CD8-positive, alpha-beta memory T cell (primary cell): Measurements from ENCODE around the gene KCNA10. TPM values are rescaled to one million over a fixed set of nuclear protein-coding genes. Genes with fewer than 3 reads are reported as not detected.

Source experiments
- CTCF ChIA-PET: fragments of 350-600 bp; sonication (Branson Sonifier 250); formaldehyde crosslinking; loops from one replicate; lab custom pipeline; 2021; ENCODE audit warnings: antibody characterized with exemption; lab: Charles Lee
- POLR2A ChIA-PET: fragments of 350-600 bp; sonication (Branson Sonifier 250); formaldehyde crosslinking; loops from one replicate; lab custom pipeline; 2021; ENCODE audit warnings: antibody characterized with exemption; lab: Charles Lee
- DNase-seq, 5 donors: peaks; one replicate each; pipeline versions ENCODE4 v3.0.0 to v3.0.0-alpha.2; 2020 to 2022; ENCODE audit warnings: mixed read lengths in 1 of 5
- H3K27ac ChIP-seq: one replicate; pipeline ENCODE4 v1.7.0; 2013; ENCODE audit warnings: low read depth, mild to moderate bottlenecking, low read length, moderate library complexity
- H3K27me3 ChIP-seq: 2 replicates; pipeline ENCODE4 v1.7.0; 2013; ENCODE audit warnings: low read length, mild to moderate bottlenecking; ENCODE audit not compliant: insufficient read depth, poor library complexity, severe bottlenecking
- H3K36me3 ChIP-seq: 2 replicates; pipeline ENCODE4 v1.7.0; 2013; ENCODE audit warnings: mild to moderate bottlenecking, low read length, moderate library complexity; ENCODE audit not compliant: insufficient read depth
- H3K4me1 ChIP-seq: 2 replicates; pipeline ENCODE4 v1.7.0; 2013; ENCODE audit warnings: mild to moderate bottlenecking, low read length, moderate library complexity; ENCODE audit not compliant: insufficient read depth
- H3K4me3 ChIP-seq: 2 replicates; pipeline ENCODE4 v1.7.0; 2013; ENCODE audit warnings: mild to moderate bottlenecking, low read length
- H3K9me3 ChIP-seq: 2 replicates; pipeline ENCODE4 v1.7.0; 2013; ENCODE audit warnings: mild to moderate bottlenecking, low read length
- H3K27ac Mint-ChIP-seq, 8 donors: one replicate each; pipeline ENCODE4 v1.8.0; 2020 to 2021; ENCODE audit warnings: mixed read lengths in 8 of 8, mild to moderate bottlenecking in 6 of 8, inconsistent platforms in 3 of 8, moderate library complexity in 3 of 8
- H3K27me3 Mint-ChIP-seq, 2 donors: one replicate each; pipeline ENCODE4 v1.8.0; 2020 to 2021; ENCODE audit warnings: mixed read lengths in 2 of 2, mild to moderate bottlenecking in 1 of 2, moderate library complexity in 1 of 2
- H3K36me3 Mint-ChIP-seq, 3 donors: one replicate each; pipeline ENCODE4 v1.8.0; 2020 to 2021; ENCODE audit warnings: mixed read lengths in 3 of 3, inconsistent platforms in 1 of 3, mild to moderate bottlenecking in 1 of 3
- H3K4me1 Mint-ChIP-seq, 3 donors: one replicate each; pipeline ENCODE4 v1.8.0; 2020 to 2021; ENCODE audit warnings: mixed read lengths in 3 of 3, inconsistent platforms in 1 of 3, mild to moderate bottlenecking in 1 of 3
- H3K4me3 Mint-ChIP-seq, 7 donors: one replicate each; pipeline ENCODE4 v1.8.0; 2020 to 2021; ENCODE audit warnings: mixed read lengths in 7 of 7, mild to moderate bottlenecking in 6 of 7, moderate library complexity in 4 of 7, inconsistent platforms in 2 of 7
- H3K9me3 Mint-ChIP-seq, 5 donors: one replicate each; pipeline ENCODE4 v1.8.0; 2020 to 2022; ENCODE audit warnings: mixed read lengths in 5 of 5, mild to moderate bottlenecking in 3 of 5, moderate library complexity in 2 of 5, inconsistent platforms in 1 of 5
- polyA plus RNA-seq: library from polyadenylated mRNA; unstranded; fragments of 300-500 nt; fragmentation: Illumina TruSeq; gene quantifications from one replicate; pipeline ENCODE4 v1.2.3, GENCODE V29; 2021
- total RNA-seq, 2 experiments: library from RNA; stranded (reverse); gene quantifications; one replicate each; pipeline ENCODE4 v1.2.3, GENCODE V29; 2021

Gene KCNA10
- total and polyA plus RNA-seq, 3 experiments from 2014 or later, result not detected

DNA sequence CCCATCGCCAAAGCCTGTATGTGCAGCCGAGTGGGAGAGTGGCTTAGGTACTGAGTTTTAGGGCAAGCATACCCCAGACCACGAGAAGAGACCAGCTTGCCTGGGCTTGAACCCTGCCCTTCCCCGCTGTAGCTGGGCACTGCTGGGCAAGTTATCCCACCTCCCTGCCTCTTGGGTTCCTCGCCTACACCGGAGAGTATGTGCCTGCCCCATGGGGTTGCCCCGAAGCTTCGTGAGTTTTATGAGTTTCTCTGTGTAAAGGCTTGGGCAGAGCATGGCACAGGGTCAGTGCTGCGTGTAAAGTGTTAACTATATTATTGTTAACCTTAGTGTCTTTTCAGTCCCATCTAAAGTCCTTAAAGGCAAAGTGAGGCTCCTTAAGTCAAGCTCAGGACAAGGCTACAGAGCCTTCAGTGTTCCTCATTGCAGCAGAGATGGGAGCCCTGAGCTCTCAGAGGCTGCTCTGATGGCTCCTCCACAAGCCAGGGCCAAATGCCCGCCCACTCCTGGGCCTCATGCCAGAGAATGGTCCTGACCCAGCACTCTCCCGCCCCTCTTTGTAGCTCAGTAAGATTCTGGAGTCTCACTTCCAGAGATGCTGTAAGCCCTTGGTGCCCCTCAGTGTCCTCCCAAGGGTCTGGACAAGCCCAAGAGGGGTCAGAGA, 37.0 kb upstream of the KCNA10 start:
- CTCF ChIA-PET, result interaction anchor here (0.6 to 3.3 kb wide), 24 partner anchors 8 to 274 kb away, joined by 3 to 22 read pairs (median 4); partner anchors contain the start of gene KCNA2
- Histone ChIP-seq H3K9me3 (no peaks in the 10 kb centered on the region), H3K27me3 (peaks cover 23% of the 10 kb centered on the region), H3K36me3 (no peaks in the 10 kb centered on the region), H3K4me3 (no peak overlapping the region), H3K4me1 (no peaks in the 10 kb centered on the region), H3K27ac (no peak overlapping the region)
- POLR2A ChIA-PET, result no interaction called here
- peaks cover 0 to 4% (median 2%) of the 10 kb centered on the region in 3 donors for H3K4me1 Mint-ChIP-seq
- H3K4me3 Mint-ChIP-seq, result peak overlapping the region in 2 of 7 donors; percentile 4 to 24
- no peaks in the 10 kb centered on the region for H3K9me3 Mint-ChIP-seq
- no peak for DNase-seq
- peaks cover 28 to 58% of the 10 kb centered on the region in 2 donors for H3K27me3 Mint-ChIP-seq
- H3K27ac Mint-ChIP-seq, result no peak overlapping the region
- H3K36me3 Mint-ChIP-seq, result no peaks in the 10 kb centered on the region

GRCh38 chr1:110554871-110555801, 36.2 kb upstream of the KCNA10 start:
- Mint-ChIP-seq H3K27me3 (peaks cover 28 to 66% of the 10 kb centered on the region in 2 donors), H3K9me3 (no peaks in the 10 kb centered on the region), H3K4me3 (peak overlapping the region in 5 of 7 donors; percentile 15 to 57 (median 44)), H3K36me3 (no peaks in the 10 kb centered on the region), H3K27ac (no peak overlapping the region), H3K4me1 (peaks cover 0 to 4% (median 2%) of the 10 kb centered on the region in 3 donors)
- H3K36me3 ChIP-seq, result no peaks in the 10 kb centered on the region
- H3K27ac ChIP-seq, result no peak overlapping the region
- H3K4me3 ChIP-seq, result no peak overlapping the region
- H3K27me3 ChIP-seq, result peaks cover 23% of the 10 kb centered on the region
- H3K9me3 ChIP-seq, result no peaks in the 10 kb centered on the region
- ChIA-PET POLR2A (no interaction called here), CTCF (interaction anchor here (0.6 to 3.3 kb wide), 23 partner anchors 9 to 275 kb away, joined by 3 to 22 read pairs (median 4); partner anchors contain the start of gene KCNA2)
- peak; percentile 23 to 61 (median 41) for DNase-seq
- H3K4me1 ChIP-seq, result no peaks in the 10 kb centered on the region

DNA sequence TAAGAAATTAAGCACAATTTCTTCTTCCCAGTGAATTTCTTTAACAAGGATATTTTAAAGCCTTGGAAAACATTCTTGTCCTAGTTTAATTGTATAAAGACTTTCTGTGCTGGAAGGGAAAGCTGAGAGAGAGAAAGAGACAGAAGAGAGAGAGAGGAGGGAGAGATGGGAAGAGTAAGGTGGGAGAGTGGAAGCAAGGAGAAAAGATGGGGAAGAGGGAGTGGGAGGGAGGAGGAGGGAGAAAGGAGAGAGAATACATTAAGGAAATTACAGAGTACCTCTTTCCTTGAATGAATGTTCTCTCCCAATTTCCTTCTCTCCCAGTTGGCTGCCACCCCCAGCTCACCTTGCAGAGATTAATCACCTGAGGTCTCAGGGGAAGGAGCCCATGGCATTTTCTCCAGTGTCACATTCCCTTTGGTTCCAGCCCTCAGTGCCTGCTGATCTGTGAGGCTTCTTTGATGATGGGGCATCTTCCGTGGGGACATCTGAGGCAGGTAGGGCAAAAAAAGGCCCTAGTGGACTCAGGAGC, 32.4 kb upstream of the KCNA10 start:
- ChIA-PET CTCF (no interaction called here), POLR2A (no interaction called here)
- no peaks in the 10 kb centered on the region for H3K9me3 ChIP-seq
- no peak for DNase-seq
- H3K27ac ChIP-seq, result no peak overlapping the region
- H3K27me3 ChIP-seq, result peaks cover 18% of the 10 kb centered on the region
- H3K4me3 ChIP-seq, result no peak overlapping the region
- peaks cover 0 to 4% (median 2%) of the 10 kb centered on the region in 3 donors for H3K4me1 Mint-ChIP-seq
- peaks cover 20 to 58% of the 10 kb centered on the region in 2 donors for H3K27me3 Mint-ChIP-seq
- no peak overlapping the region for H3K27ac Mint-ChIP-seq
- no peaks in the 10 kb centered on the region for H3K4me1 ChIP-seq
- no peaks in the 10 kb centered on the region for H3K36me3 ChIP-seq
- H3K36me3 Mint-ChIP-seq, result no peaks in the 10 kb centered on the region
- no peak overlapping the region for H3K4me3 Mint-ChIP-seq
- no peaks in the 10 kb centered on the region for H3K9me3 Mint-ChIP-seq

DNA sequence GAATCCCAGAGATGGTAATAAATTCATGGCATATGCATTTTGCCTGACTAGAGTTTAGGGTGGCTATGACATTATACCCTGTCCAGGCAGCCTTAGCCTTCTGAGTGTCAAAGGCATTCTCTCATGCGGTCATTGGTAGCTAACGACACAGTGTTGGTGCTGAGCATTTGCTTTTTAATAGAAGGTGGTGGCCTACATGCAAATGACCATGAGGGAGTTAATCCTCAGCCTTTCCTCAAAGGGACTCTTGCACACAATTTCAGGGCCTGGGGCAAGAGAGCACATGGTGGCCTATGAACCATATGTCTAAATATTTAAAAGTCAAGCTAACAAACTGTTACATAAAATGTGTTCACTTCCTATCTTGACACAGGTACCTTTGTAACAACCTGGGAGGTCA, 30.9 kb upstream of the KCNA10 start:
- H3K27ac ChIP-seq, result no peak overlapping the region
- Mint-ChIP-seq H3K4me1 (peaks cover 0 to under 1% (median 0%) of the 10 kb centered on the region in 3 donors), H3K36me3 (no peaks in the 10 kb centered on the region), H3K4me3 (no peak overlapping the region), H3K9me3 (peaks cover 0 to 1% (median 0%) of the 10 kb centered on the region in 5 donors), H3K27ac (no peak overlapping the region), H3K27me3 (peaks cover 22 to 65% of the 10 kb centered on the region in 2 donors)
- peaks cover 4% of the 10 kb centered on the region for H3K27me3 ChIP-seq
- H3K4me1 ChIP-seq, result no peaks in the 10 kb centered on the region
- CTCF ChIA-PET, result no interaction called here
- H3K36me3 ChIP-seq, result no peaks in the 10 kb centered on the region
- H3K4me3 ChIP-seq, result no peak overlapping the region
- no peaks in the 10 kb centered on the region for H3K9me3 ChIP-seq
- no peak for DNase-seq
- POLR2A ChIA-PET, result no interaction called here

DNA sequence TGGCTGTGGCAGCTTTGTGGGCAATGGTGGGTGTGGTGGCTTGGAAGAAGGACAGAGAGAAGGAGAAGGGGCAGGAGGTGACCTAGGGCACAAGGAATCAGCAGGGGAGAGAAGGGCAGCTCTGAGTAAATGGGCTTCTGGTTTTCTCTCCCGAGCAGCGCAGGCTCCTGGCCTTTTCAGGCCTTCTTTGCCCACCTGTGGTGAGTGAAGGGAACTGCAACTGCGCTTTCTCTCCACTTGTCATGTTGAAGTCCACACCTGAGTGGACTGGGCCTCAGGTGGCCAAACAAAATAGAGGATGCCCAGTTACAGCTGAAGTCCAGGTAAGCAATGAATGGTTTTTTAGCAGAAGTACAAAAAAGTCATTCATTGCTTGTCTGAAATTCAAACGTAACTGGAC, 29.4 kb upstream of the KCNA10 start:
- H3K9me3 Mint-ChIP-seq, result peaks cover 0 to 1% (median 0%) of the 10 kb centered on the region in 5 donors
- H3K27ac Mint-ChIP-seq, result no peak overlapping the region
- no peaks in the 10 kb centered on the region for H3K36me3 Mint-ChIP-seq
- H3K4me1 ChIP-seq, result no peaks in the 10 kb centered on the region
- no peak for DNase-seq
- H3K4me3 Mint-ChIP-seq, result no peak overlapping the region
- no peaks in the 10 kb centered on the region for H3K9me3 ChIP-seq
- H3K27me3 ChIP-seq, result peaks cover 3% of the 10 kb centered on the region
- no peaks in the 10 kb centered on the region for H3K4me1 Mint-ChIP-seq
- H3K36me3 ChIP-seq, result no peaks in the 10 kb centered on the region
- POLR2A ChIA-PET, result no interaction called here
- H3K27me3 Mint-ChIP-seq, result peaks cover 23 to 56% of the 10 kb centered on the region in 2 donors
- CTCF ChIA-PET, result no interaction called here
- H3K4me3 ChIP-seq, result no peak overlapping the region
- no peak overlapping the region for H3K27ac ChIP-seq

DNA sequence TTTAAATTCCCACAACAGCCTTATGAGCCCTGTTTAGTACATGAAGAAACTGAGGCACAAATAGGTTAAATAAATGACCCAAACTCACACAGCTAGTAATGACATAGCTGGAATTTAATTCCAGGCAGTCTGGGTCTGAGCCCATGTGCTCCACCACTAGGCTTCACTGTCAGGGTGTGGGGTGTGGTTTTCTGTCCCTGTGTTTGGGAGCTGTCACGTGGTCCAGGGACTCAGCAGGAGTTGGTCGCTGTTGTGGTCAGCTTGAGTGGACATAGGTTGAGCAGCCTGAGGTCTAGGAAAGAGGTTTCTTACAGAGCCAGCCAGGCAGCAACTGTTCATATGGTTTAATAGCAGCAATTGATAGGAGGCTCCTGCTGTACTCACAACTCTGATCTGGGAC, 28.0 kb upstream of the KCNA10 start:
- ChIA-PET POLR2A (no interaction called here), CTCF (no interaction called here)
- Histone ChIP-seq H3K36me3 (no peaks in the 10 kb centered on the region), H3K4me3 (no peak overlapping the region), H3K27ac (no peak overlapping the region), H3K9me3 (no peaks in the 10 kb centered on the region), H3K27me3 (peaks cover 1% of the 10 kb centered on the region), H3K4me1 (no peaks in the 10 kb centered on the region)
- no peak for DNase-seq
- peaks cover 17 to 47% of the 10 kb centered on the region in 2 donors for H3K27me3 Mint-ChIP-seq
- H3K27ac Mint-ChIP-seq, result no peak overlapping the region
- H3K36me3 Mint-ChIP-seq, result no peaks in the 10 kb centered on the region
- peaks cover 0 to 1% (median 0%) of the 10 kb centered on the region in 5 donors for H3K9me3 Mint-ChIP-seq
- no peaks in the 10 kb centered on the region for H3K4me1 Mint-ChIP-seq
- H3K4me3 Mint-ChIP-seq, result no peak overlapping the region

DNA sequence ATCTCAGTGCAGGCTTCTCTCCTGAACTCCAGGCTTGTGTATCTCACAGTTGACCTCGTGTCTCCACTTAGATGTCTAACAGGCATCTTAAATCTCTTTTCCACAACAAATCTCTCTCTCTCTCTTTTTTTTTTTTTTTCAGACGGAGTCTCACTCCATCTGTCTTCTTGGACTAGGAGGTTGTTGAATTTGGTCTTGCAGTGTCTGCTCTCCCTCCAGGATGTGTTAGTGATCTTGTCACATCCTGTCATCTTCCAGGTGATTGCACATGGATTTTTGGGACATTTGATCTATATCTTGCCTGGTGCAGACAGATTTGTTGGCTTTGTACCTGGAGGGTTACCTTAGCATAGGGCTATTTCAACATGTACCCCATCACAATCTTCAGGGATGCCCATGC, 26.5 kb upstream of the KCNA10 start:
- no peaks in the 10 kb centered on the region for H3K36me3 ChIP-seq
- Mint-ChIP-seq H3K9me3 (peaks cover 0 to 1% (median 0%) of the 10 kb centered on the region in 5 donors), H3K27ac (peak overlapping the region in 1 of 8 donors; percentile 50), H3K27me3 (peaks cover 17 to 37% of the 10 kb centered on the region in 2 donors), H3K4me1 (no peaks in the 10 kb centered on the region), H3K36me3 (no peaks in the 10 kb centered on the region), H3K4me3 (no peak overlapping the region)
- ChIA-PET POLR2A (no interaction called here), CTCF (interaction anchor here (1.3 kb wide), 1 partner anchor 10 kb away, joined by 4 read pairs; no protein-coding TSS in a partner anchor)
- no peak overlapping the region for H3K27ac ChIP-seq
- DNase-seq, result no peak
- H3K4me1 ChIP-seq, result no peaks in the 10 kb centered on the region
- no peaks in the 10 kb centered on the region for H3K27me3 ChIP-seq
- H3K9me3 ChIP-seq, result no peaks in the 10 kb centered on the region
- H3K4me3 ChIP-seq, result no peak overlapping the region
